ENCODE results near the gene DPP9.

The DPP9 gene

GRCh38 chr19:4694211-4694987 lies 29.2 kb downstream of the DPP9 start:
- TF ChIP-seq, protein P1, sequence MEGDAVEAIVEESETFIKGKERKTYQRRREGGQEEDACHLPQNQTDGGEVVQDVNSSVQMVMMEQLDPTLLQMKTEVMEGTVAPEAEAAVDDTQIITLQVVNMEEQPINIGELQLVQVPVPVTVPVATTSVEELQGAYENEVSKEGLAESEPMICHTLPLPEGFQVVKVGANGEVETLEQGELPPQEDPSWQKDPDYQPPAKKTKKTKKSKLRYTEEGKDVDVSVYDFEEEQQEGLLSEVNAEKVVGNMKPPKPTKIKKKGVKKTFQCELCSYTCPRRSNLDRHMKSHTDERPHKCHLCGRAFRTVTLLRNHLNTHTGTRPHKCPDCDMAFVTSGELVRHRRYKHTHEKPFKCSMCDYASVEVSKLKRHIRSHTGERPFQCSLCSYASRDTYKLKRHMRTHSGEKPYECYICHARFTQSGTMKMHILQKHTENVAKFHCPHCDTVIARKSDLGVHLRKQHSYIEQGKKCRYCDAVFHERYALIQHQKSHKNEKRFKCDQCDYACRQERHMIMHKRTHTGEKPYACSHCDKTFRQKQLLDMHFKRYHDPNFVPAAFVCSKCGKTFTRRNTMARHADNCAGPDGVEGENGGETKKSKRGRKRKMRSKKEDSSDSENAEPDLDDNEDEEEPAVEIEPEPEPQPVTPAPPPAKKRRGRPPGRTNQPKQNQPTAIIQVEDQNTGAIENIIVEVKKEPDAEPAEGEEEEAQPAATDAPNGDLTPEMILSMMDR (IDR thresholded peaks at IDR 0.05), result no peak

GRCh38 chr19:4693471-4694121 lies 30.0 kb downstream of the DPP9 start:
- TF ChIP-seq, protein P1 (IDR thresholded peaks at IDR 0.05), result no peak

- TF ChIP-seq, protein P1 (IDR thresholded peaks at IDR 0.05), result no peak
These were observed 30.6 kb downstream of the DPP9 start for GRCh38 chr19:4693078-4693350.

GRCh38 chr19:4692251-4693077 lies 31.2 kb downstream of the DPP9 start:
- TF ChIP-seq, protein P1 (IDR thresholded peaks at IDR 0.05), result no peak

- TF ChIP-seq, protein P1 (IDR thresholded peaks at IDR 0.05), result no peak
These were observed 32.3 kb downstream of the DPP9 start for GRCh38 chr19:4691373-4691772.

DNA sequence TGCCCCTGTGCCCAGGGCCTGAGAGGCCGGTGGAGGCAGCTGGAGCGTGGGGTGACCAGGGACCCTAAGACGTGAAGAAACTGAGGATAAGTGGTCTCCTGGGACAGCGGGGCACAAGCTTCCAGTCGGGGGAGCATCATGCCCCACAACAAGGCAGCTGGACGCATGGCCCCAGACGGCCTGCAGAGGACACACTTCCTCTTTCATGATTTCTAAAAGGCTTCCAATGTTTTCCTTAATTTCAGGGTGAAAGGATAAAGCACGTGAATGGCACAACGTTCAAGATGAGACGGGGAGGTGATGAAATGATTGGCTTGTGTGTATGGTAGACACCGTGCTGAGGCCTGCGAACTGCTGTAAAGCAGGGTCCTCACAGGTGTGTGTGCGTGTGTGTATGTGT lies 33.3 kb downstream of the DPP9 start:
- TF ChIP-seq, protein P1 (IDR thresholded peaks at IDR 0.05), result no peak

- TF ChIP-seq, protein P1 (IDR thresholded peaks at IDR 0.05), result no peak
These were observed 34.2 kb downstream of the DPP9 start for GRCh38 chr19:4689403-4689802.

Data from LNCAP (cell line).